Measurements from ENCODE around the gene LEMD1. TPM values are rescaled to one million over a fixed set of nuclear protein-coding genes. Genes with fewer than 3 reads are reported as not detected.

Gene LEMD1
- total RNA-seq, 1 experiment from 2014 or later, result not detected

DNA sequence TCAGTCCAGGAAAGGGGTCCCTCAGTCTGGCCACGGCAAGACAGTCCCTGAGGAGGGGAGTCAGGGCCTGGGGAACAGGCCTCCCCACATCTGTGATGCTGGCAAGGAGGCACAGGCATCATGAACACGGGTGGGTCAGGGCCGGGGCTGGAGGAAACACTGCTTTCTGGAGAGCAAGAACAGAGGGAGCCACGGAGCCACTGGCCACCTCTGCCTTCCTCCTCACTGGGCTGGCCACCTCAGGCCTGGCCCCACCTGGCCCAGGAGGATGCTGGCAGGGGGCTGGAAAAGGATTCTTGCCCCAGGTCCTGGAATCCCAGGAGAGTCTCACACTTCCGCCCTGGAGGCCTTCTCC lies 18.2 kb upstream of the LEMD1 start:
- Histone ChIP-seq H4K20me1 (ENCODE audit: low read length) (no peaks in the 10 kb centered on the region), H3K36me3 (ENCODE audit: low read depth, low read length) (no peaks in the 10 kb centered on the region), H3K27ac (ENCODE audit: low read length) (no peak overlapping the region), H3K9ac (ENCODE audit: low read length) (no peak overlapping the region), H2AFZ (ENCODE audit: low read length) (no peak overlapping the region), H3F3A (ENCODE audit: low read length, unreplicated experiment) (no peaks in the 10 kb centered on the region), H3K79me2 (ENCODE audit: low read length) (no peaks in the 10 kb centered on the region), H3K27me3 (ENCODE audit: low read length) (no peaks in the 10 kb centered on the region), H3K4me2 (ENCODE audit: low read length) (no peak overlapping the region), H3K9me2 (replicated peaks; ENCODE audit: low read length) (no peaks in the 10 kb centered on the region), H3K4me1 (ENCODE audit: insufficient read depth, low read length) (peaks cover 25% of the 10 kb centered on the region), H3K9me3 (ENCODE audit: low read length) (no peaks in the 10 kb centered on the region), H3K4me3 (ENCODE audit: low read length) (no peak overlapping the region)
- BruUV-seq (replicated peaks), result no TSS peak
- POLR2A ChIA-PET (ENCODE audit: unreplicated experiment), result no interaction called here
- CTCF ChIA-PET, result interaction anchor here (1.3 kb wide), 1 partner anchor 45 kb away, joined by 5 read pairs; no protein-coding TSS in a partner anchor
- ATAC-seq (no peak), DNase-seq (no peak)
- TF ChIP-seq, protein P1, sequence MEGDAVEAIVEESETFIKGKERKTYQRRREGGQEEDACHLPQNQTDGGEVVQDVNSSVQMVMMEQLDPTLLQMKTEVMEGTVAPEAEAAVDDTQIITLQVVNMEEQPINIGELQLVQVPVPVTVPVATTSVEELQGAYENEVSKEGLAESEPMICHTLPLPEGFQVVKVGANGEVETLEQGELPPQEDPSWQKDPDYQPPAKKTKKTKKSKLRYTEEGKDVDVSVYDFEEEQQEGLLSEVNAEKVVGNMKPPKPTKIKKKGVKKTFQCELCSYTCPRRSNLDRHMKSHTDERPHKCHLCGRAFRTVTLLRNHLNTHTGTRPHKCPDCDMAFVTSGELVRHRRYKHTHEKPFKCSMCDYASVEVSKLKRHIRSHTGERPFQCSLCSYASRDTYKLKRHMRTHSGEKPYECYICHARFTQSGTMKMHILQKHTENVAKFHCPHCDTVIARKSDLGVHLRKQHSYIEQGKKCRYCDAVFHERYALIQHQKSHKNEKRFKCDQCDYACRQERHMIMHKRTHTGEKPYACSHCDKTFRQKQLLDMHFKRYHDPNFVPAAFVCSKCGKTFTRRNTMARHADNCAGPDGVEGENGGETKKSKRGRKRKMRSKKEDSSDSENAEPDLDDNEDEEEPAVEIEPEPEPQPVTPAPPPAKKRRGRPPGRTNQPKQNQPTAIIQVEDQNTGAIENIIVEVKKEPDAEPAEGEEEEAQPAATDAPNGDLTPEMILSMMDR (conservative IDR thresholded peaks at IDR 0.05; ENCODE audit: low read depth, low read length), result no peak
- TF ChIP-seq EZH2phosphoT487 (IDR thresholded peaks at IDR 0.05; ENCODE audit: borderline replicate concordance, low read length), result no peak
- no peak for TF ChIP-seq EZH2 (IDR thresholded peaks at IDR 0.05; ENCODE audit: low read length, unreplicated experiment)
- intact Hi-C loops (cut with micrococcal nuclease), result no loop called here

DNA sequence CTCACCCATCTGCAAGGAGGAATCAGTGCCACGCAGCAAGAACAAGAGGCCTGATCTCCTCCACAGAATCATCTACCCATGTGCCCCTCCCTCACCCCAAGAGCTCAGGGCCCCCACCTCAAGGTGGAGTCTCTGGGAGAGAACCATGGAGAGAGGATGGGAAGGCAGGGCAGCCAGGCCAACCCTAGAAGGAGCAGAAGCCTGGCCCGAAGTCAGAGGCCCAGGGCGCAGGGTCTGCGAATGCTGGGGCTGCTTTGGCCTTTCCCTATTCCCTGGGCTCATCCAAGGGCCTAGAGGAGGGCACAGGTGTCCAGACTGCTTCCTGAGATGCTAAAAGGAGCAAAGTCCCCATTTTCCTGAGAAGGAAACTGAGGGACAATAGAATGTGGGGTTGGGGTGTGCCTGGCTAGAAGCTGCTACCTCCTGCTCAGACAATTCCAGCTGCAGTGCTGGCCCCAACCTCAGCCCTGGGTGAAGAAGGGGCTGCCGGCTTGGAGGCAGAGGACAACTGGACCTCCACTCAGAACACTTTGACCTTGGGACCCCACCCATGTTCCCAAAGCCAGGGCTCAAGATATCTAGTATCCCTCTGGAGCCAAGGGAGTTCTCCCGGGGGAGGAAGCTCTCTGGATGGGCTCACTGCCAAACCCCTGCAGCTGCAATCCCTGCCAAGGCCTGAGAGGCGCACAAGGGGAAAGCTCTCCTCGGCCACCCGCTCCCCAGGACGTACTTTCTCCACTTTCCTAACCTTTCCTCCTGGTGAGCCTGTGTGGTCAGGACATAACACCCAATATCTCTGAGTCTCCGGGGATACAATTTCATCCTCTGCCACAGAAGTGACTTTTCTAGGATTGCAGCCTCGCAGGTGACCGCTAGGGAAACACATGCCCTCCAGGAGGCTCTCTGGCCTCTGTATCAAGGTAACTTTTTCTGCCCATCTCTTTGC lies 16.6 kb upstream of the LEMD1 start:
- ATAC-seq (0 out of 2 replicates have a peak, but pooled peaks have one; percentile 18), DNase-seq (peak; percentile 61)
- CTCF ChIA-PET, result interaction anchor here (1.0 kb wide), 1 partner anchor 47 kb away, joined by 4 read pairs; no protein-coding TSS in a partner anchor
- no peaks in the 10 kb centered on the region for H3F3A ChIP-seq (ENCODE audit: low read length, unreplicated experiment)
- POLR2A ChIA-PET (ENCODE audit: unreplicated experiment), result interaction anchor here (0.7 kb wide), 1 partner anchor 246 kb away, joined by 8 read pairs; no protein-coding TSS in a partner anchor
- no peak overlapping the region for H3K9ac ChIP-seq (ENCODE audit: low read length)
- H2AFZ ChIP-seq (ENCODE audit: low read length), result no peak overlapping the region
- H3K4me3 ChIP-seq (ENCODE audit: low read length), result no peak overlapping the region
- no peaks in the 10 kb centered on the region for H3K9me3 ChIP-seq (ENCODE audit: low read length)
- no peaks in the 10 kb centered on the region for H3K36me3 ChIP-seq (ENCODE audit: low read depth, low read length)
- H3K4me1 ChIP-seq (ENCODE audit: insufficient read depth, low read length), result peaks cover 25% of the 10 kb centered on the region
- intact Hi-C loops (cut with micrococcal nuclease), result no loop called here
- H3K9me2 ChIP-seq (replicated peaks; ENCODE audit: low read length), result no peaks in the 10 kb centered on the region
- no peaks in the 10 kb centered on the region for H3K27me3 ChIP-seq (ENCODE audit: low read length)
- no peaks in the 10 kb centered on the region for H3K79me2 ChIP-seq (ENCODE audit: low read length)
- H4K20me1 ChIP-seq (ENCODE audit: low read length), result no peaks in the 10 kb centered on the region
- no TSS peak for BruUV-seq (replicated peaks)
- no peak overlapping the region for H3K4me2 ChIP-seq (ENCODE audit: low read length)
- TF ChIP-seq EZH2phosphoT487 (IDR thresholded peaks at IDR 0.05; ENCODE audit: borderline replicate concordance, low read length) (no peak), EZH2 (IDR thresholded peaks at IDR 0.05; ENCODE audit: low read length, unreplicated experiment) (no peak)
- TF ChIP-seq, protein P1 (conservative IDR thresholded peaks at IDR 0.05; ENCODE audit: low read depth, low read length), result peak; percentile 43
- H3K27ac ChIP-seq (ENCODE audit: low read length), result no peak overlapping the region

DNA sequence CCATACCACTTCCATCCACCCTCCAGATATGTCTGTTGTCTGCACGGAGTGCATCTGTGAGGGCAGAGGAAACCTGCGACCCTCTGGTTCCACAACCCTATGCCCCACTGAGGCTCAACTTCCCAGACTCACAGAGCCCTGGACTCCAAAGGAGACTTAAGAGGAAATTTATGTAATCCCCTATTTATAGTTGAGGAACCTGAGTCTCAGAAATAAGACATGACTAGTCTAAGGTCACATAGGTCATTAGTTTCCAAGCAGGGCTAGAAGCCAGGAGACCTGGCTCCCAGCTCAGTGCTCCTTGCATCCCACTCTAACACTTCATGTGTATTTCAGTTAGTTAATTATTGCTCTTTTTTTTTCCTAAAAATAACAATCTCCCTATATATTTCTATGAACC lies 15.7 kb upstream of the LEMD1 start:
- Histone ChIP-seq H3K79me2 (ENCODE audit: low read length) (no peaks in the 10 kb centered on the region), H3K9me2 (replicated peaks; ENCODE audit: low read length) (no peaks in the 10 kb centered on the region), H4K20me1 (ENCODE audit: low read length) (no peaks in the 10 kb centered on the region), H3F3A (ENCODE audit: low read length, unreplicated experiment) (no peaks in the 10 kb centered on the region), H3K9ac (ENCODE audit: low read length) (no peak overlapping the region), H3K4me1 (ENCODE audit: insufficient read depth, low read length) (peaks cover 23% of the 10 kb centered on the region), H3K4me3 (ENCODE audit: low read length) (no peak overlapping the region), H2AFZ (ENCODE audit: low read length) (no peak overlapping the region), H3K27me3 (ENCODE audit: low read length) (no peaks in the 10 kb centered on the region), H3K36me3 (ENCODE audit: low read depth, low read length) (no peaks in the 10 kb centered on the region), H3K9me3 (ENCODE audit: low read length) (no peaks in the 10 kb centered on the region), H3K27ac (ENCODE audit: low read length) (no peak overlapping the region), H3K4me2 (ENCODE audit: low read length) (no peak overlapping the region)
- ATAC-seq, result no peak
- TF ChIP-seq EZH2phosphoT487 (IDR thresholded peaks at IDR 0.05; ENCODE audit: borderline replicate concordance, low read length) (no peak), EZH2 (IDR thresholded peaks at IDR 0.05; ENCODE audit: low read length, unreplicated experiment) (no peak)
- TF ChIP-seq, protein P1 (conservative IDR thresholded peaks at IDR 0.05; ENCODE audit: low read depth, low read length), result no peak
- no peak for DNase-seq
- ChIA-PET CTCF (interaction anchor here (0.6 kb wide), 1 partner anchor 83 kb away, joined by 3 read pairs; no protein-coding TSS in a partner anchor), POLR2A (ENCODE audit: unreplicated experiment) (no interaction called here)
- no TSS peak for BruUV-seq (replicated peaks)
- intact Hi-C loops (cut with micrococcal nuclease), result no loop called here

All from PC-3 (cell line).